ENCODE measurements around the gene DIPK1B. TPM values are rescaled to one million over a fixed set of nuclear protein-coding genes. Genes with fewer than 3 reads are reported as not detected.

Gene DIPK1B
- total RNA-seq, 1 experiment from 2014 or later: 40.4 TPM

GRCh38 chr9:136769710-136770191 lies 57.4 kb downstream of the DIPK1B start:
- no peak overlapping the region for H3K4me3 Mint-ChIP-seq (ENCODE audit: unreplicated experiment)
- POLR2A ChIA-PET: no interaction called here

GRCh38 chr9:136771907-136772415 lies 59.6 kb downstream of the DIPK1B start:
- ChIA-PET POLR2A (no interaction called here), CTCF (no interaction called here)
- intact Hi-C loops (cut with micrococcal nuclease; ENCODE audit: unreplicated experiment): no loop called here
- H3K27me3 ChIP-seq (replicated peaks; ENCODE audit: control insufficient read depth, insufficient read depth, low read length): no peaks in the 10 kb centered on the region
- TF ChIP-seq CTCF (IDR thresholded peaks at IDR 0.05; ENCODE audit: insufficient read depth in 1 of 2, low read depth in 1 of 2, low read length in 1 of 2, severe bottlenecking in 1 of 2, unreplicated experiment in 1 of 2): no peak
- Mint-ChIP-seq H3K36me3 (ENCODE audit: insufficient read depth, unreplicated experiment) (peaks cover 4% of the 10 kb centered on the region), H3K4me1 (ENCODE audit: low read depth, unreplicated experiment) (peaks cover 6% of the 10 kb centered on the region), H3K27ac (ENCODE audit: unreplicated experiment) (no peak overlapping the region), H3K27me3 (ENCODE audit: insufficient read depth, unreplicated experiment) (no peaks in the 10 kb centered on the region), H3K9me3 (ENCODE audit: unreplicated experiment) (no peaks in the 10 kb centered on the region), H3K4me3 (ENCODE audit: unreplicated experiment) (no peak overlapping the region)
- no peak overlapping the region for H3K4me3 ChIP-seq (ENCODE audit: low read depth, low read length)
- DNase-seq: no peak
- H3K36me3 ChIP-seq (ENCODE audit: control insufficient read depth, insufficient read depth, low read length): peaks cover 2% of the 10 kb centered on the region
- no TSS peak for BruUV-seq (replicated peaks)
- H3K9me3 ChIP-seq: peaks cover 7% of the 10 kb centered on the region; the same call in 1 of the 2 replicates
- H3K4me1 ChIP-seq: peaks cover 7% of the 10 kb centered on the region

More at GRCh38 chr9:136769710-136770191, 57.4 kb downstream of the DIPK1B start:
- H3K4me1 Mint-ChIP-seq (ENCODE audit: low read depth, unreplicated experiment): peaks cover 7% of the 10 kb centered on the region
- Histone ChIP-seq H3K36me3 (ENCODE audit: control insufficient read depth, insufficient read depth, low read length) (peaks cover 2% of the 10 kb centered on the region), H3K9me3 (peaks cover 7% of the 10 kb centered on the region; the same call in 1 of the 2 replicates), H3K4me1 (peaks cover 7% of the 10 kb centered on the region), H3K4me3 (ENCODE audit: low read depth, low read length) (no peak overlapping the region), H3K27me3 (replicated peaks; ENCODE audit: control insufficient read depth, insufficient read depth, low read length) (no peaks in the 10 kb centered on the region)
- no TSS peak for BruUV-seq (replicated peaks)
- no peaks in the 10 kb centered on the region for H3K27me3 Mint-ChIP-seq (ENCODE audit: insufficient read depth, unreplicated experiment)
- DNase-seq: no peak
- CTCF ChIA-PET: interaction anchor here (0.7 kb wide), 1 partner anchor 10 kb away, joined by 3 read pairs; no protein-coding TSS in a partner anchor
- H3K36me3 Mint-ChIP-seq (ENCODE audit: insufficient read depth, unreplicated experiment): peaks cover 4% of the 10 kb centered on the region
- intact Hi-C loops (cut with micrococcal nuclease; ENCODE audit: unreplicated experiment): no loop called here
- H3K27ac Mint-ChIP-seq (ENCODE audit: unreplicated experiment): no peak overlapping the region
- TF ChIP-seq CTCF (IDR thresholded peaks at IDR 0.05; ENCODE audit: insufficient read depth in 1 of 2, low read depth in 1 of 2, low read length in 1 of 2, severe bottlenecking in 1 of 2, unreplicated experiment in 1 of 2): no peak
- no peaks in the 10 kb centered on the region for H3K9me3 Mint-ChIP-seq (ENCODE audit: unreplicated experiment)

GRCh38 chr9:136773386-136774044 lies 61.1 kb downstream of the DIPK1B start:
- H3K4me1 ChIP-seq: peaks cover 16% of the 10 kb centered on the region
- ChIA-PET CTCF (no interaction called here), POLR2A (no interaction called here)
- H3K36me3 ChIP-seq (ENCODE audit: control insufficient read depth, insufficient read depth, low read length): peaks cover 2% of the 10 kb centered on the region
- peak overlapping the region; percentile 13 for H3K27ac Mint-ChIP-seq (ENCODE audit: unreplicated experiment)
- peaks cover 20% of the 10 kb centered on the region for H3K4me1 Mint-ChIP-seq (ENCODE audit: low read depth, unreplicated experiment)
- intact Hi-C loops (cut with micrococcal nuclease; ENCODE audit: unreplicated experiment): no loop called here
- H3K27me3 Mint-ChIP-seq (ENCODE audit: insufficient read depth, unreplicated experiment): no peaks in the 10 kb centered on the region
- no peak overlapping the region for H3K4me3 Mint-ChIP-seq (ENCODE audit: unreplicated experiment)
- peaks cover 14% of the 10 kb centered on the region for H3K36me3 Mint-ChIP-seq (ENCODE audit: insufficient read depth, unreplicated experiment)
- no peak for TF ChIP-seq CTCF (IDR thresholded peaks at IDR 0.05; ENCODE audit: insufficient read depth in 1 of 2, low read depth in 1 of 2, low read length in 1 of 2, severe bottlenecking in 1 of 2, unreplicated experiment in 1 of 2)
- H3K9me3 ChIP-seq: peaks cover 7% of the 10 kb centered on the region; the same call in 1 of the 2 replicates
- H3K27me3 ChIP-seq (replicated peaks; ENCODE audit: control insufficient read depth, insufficient read depth, low read length): no peaks in the 10 kb centered on the region
- peak in 1 of 2 experiments; percentile 46 for DNase-seq
- BruUV-seq (replicated peaks): no TSS peak
- H3K9me3 Mint-ChIP-seq (ENCODE audit: unreplicated experiment): peaks cover 14% of the 10 kb centered on the region
- no peak overlapping the region for H3K4me3 ChIP-seq (ENCODE audit: low read depth, low read length)

Small RNA genes within 50 kb of the gene (microRNA-seq; reads per million reads assigned to microRNA genes)
- gene MIR126 (1,136 reads per million, percentile 88 among the genes with 10 or more reads in this experiment), gene MIR6722 (not detected)

Other genes starting within 250 kb of the DIPK1B start
- gene SEC16A, start 229.5 kb upstream of the DIPK1B start, total RNA-seq (2022): 76.4 and 81.3 TPM in 2 replicates
- gene NOTCH1, start 166.5 kb upstream of the DIPK1B start, total RNA-seq (2022): 5.5 and 6.3 TPM in 2 replicates
- gene EGFL7, start 49.7 kb upstream of the DIPK1B start, total RNA-seq (2022): 30.2 and 30.4 TPM in 2 replicates
- 68.7 and 77.1 TPM in 2 replicates for gene AGPAT2, start 25.1 kb upstream of the DIPK1B start, total RNA-seq (2022)
- not detected in 2 replicates for gene LCN10, start 30.4 kb downstream of the DIPK1B start, total RNA-seq (2022)
- gene LCN6, start 36.0 kb downstream of the DIPK1B start, total RNA-seq (2022): not detected in 2 replicates
- gene LCN8, start 45.7 kb downstream of the DIPK1B start, total RNA-seq (2022): not detected in 2 replicates
- not detected in 2 replicates for gene LCN15, start 51.9 kb downstream of the DIPK1B start, total RNA-seq (2022)
- gene TMEM141, start 78.8 kb downstream of the DIPK1B start, total RNA-seq (2022): 107 and 122 TPM in 2 replicates
- gene CCDC183, start 83.8 kb downstream of the DIPK1B start, total RNA-seq (2022): 4.2 and 5.8 TPM in 2 replicates
- 134 and 138 TPM in 2 replicates for gene RABL6, start 95.4 kb downstream of the DIPK1B start, total RNA-seq (2022)
- gene AJM1, start 129.9 kb downstream of the DIPK1B start, total RNA-seq (2022): 3.6 and 4.2 TPM in 2 replicates
- 103 and 105 TPM in 2 replicates for gene PHPT1, start 136.8 kb downstream of the DIPK1B start, total RNA-seq (2022)
- 8.8 and 10.8 TPM in 2 replicates for gene MAMDC4, start 139.8 kb downstream of the DIPK1B start, total RNA-seq (2022)
- 429 and 476 TPM in 2 replicates for gene EDF1, start 153.7 kb downstream of the DIPK1B start, total RNA-seq (2022)
- 41.7 and 50.0 TPM in 2 replicates for gene TRAF2, start 173.9 kb downstream of the DIPK1B start, total RNA-seq (2022)
- gene FBXW5, start 232.2 kb downstream of the DIPK1B start, total RNA-seq (2022): 66.8 and 76.1 TPM in 2 replicates
- gene C8G, start 232.7 kb downstream of the DIPK1B start, total RNA-seq (2022): 0.77 and 1.3 TPM in 2 replicates
- gene LCN12, start 239.7 kb downstream of the DIPK1B start, total RNA-seq (2022): 20.0 and 23.2 TPM in 2 replicates